PFSK-1 (cell line): Measurements from ENCODE around the gene PAXX.

Experiments used
- FOXP2 ChIP-seq: optimal IDR thresholded peaks from 2 replicates; pipeline ENCODE3; 2011; ENCODE audit warnings: borderline replicate concordance, control low read depth, inconsistent platforms; ENCODE audit not compliant: insufficient read depth; ENCODE audit errors: extremely low read length, extremely low read depth
- POLR2AphosphoS5 ChIP-seq: IDR thresholded peaks from 2 replicates; pipeline ENCODE4 v1.6.1; 2012; ENCODE audit warnings: low read depth, mild to moderate bottlenecking, control low read depth, low read length, moderate library complexity
- SIN3A ChIP-seq: IDR thresholded peaks from 2 replicates; pipeline ENCODE4 v1.6.1; 2012; ENCODE audit warnings: mild to moderate bottlenecking, low read length, moderate library complexity, borderline replicate concordance; ENCODE audit not compliant: insufficient read depth
- TAF1 ChIP-seq: IDR thresholded peaks from 2 replicates; pipeline ENCODE4 v1.6.1; 2012; ENCODE audit warnings: low read length, control low read depth, borderline replicate concordance; ENCODE audit not compliant: insufficient read depth
- TF ChIP-seq, protein P1 (sequence below), 2 experiments: IDR thresholded peaks; 2 replicates each; pipeline versions ENCODE4 v1.6.1 to v1.8.0; 2011 to 2012; ENCODE audit warnings: low read depth in 2 of 2, low read length in 2 of 2, control low read depth in 1 of 2, inconsistent platforms in 1 of 2, mild to moderate bottlenecking in 1 of 2, moderate library complexity in 1 of 2; ENCODE audit not compliant: insufficient read depth in 1 of 2

PAXX gene

DNA sequence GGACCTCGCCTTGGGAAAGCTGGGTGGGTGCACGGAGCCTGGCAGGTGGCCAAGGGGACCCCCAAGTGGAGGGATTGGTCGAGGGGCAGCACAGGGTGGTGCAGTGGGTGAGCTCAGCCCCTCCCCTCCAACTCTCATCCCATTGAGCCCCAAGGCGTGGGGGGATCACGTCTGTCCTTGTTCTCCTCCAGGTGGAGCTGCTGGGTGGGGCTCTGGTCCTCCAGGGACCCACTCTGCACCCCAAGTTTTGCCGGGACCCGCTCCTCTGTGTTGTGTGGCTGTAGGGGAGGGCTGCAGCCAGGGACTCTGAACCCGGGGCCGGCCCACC lies 43.2 kb downstream of the PAXX start:
- 0 out of 2 replicates have a peak, but pooled peaks have one; percentile 19 for TF ChIP-seq POLR2AphosphoS5
- TF ChIP-seq FOXP2, result no peak
- TF ChIP-seq, protein P1, sequence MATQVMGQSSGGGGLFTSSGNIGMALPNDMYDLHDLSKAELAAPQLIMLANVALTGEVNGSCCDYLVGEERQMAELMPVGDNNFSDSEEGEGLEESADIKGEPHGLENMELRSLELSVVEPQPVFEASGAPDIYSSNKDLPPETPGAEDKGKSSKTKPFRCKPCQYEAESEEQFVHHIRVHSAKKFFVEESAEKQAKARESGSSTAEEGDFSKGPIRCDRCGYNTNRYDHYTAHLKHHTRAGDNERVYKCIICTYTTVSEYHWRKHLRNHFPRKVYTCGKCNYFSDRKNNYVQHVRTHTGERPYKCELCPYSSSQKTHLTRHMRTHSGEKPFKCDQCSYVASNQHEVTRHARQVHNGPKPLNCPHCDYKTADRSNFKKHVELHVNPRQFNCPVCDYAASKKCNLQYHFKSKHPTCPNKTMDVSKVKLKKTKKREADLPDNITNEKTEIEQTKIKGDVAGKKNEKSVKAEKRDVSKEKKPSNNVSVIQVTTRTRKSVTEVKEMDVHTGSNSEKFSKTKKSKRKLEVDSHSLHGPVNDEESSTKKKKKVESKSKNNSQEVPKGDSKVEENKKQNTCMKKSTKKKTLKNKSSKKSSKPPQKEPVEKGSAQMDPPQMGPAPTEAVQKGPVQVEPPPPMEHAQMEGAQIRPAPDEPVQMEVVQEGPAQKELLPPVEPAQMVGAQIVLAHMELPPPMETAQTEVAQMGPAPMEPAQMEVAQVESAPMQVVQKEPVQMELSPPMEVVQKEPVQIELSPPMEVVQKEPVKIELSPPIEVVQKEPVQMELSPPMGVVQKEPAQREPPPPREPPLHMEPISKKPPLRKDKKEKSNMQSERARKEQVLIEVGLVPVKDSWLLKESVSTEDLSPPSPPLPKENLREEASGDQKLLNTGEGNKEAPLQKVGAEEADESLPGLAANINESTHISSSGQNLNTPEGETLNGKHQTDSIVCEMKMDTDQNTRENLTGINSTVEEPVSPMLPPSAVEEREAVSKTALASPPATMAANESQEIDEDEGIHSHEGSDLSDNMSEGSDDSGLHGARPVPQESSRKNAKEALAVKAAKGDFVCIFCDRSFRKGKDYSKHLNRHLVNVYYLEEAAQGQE (IDR thresholded peaks at IDR 0.05; ENCODE audit: insufficient read depth in 1 of 2, low read depth in 2 of 2, low read length in 2 of 2), result no peak
- TF ChIP-seq TAF1, result no peak
- no peak for TF ChIP-seq SIN3A

DNA sequence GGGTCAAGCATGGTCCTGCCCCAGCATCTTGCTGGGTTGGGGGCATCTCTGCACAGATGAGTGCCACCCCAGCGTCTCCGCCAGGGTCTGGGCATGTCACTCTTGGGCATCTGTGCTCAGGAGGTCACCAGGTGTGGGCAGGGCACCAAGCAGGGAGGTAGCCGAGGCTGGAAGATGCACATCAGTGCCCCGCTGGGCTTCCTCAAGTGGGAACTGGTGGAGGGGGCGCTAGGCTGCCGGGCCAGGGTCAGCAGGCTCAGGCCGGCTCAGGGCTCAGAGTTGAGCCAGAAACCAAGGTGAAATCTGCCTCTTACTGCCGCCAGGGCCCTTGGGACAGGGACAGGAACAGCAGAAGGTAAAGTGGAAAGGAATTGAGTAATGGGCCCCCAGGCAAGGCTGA lies 43.7 kb downstream of the PAXX start:
- TF ChIP-seq SIN3A, result no peak
- TF ChIP-seq, protein P1 (IDR thresholded peaks at IDR 0.05; ENCODE audit: insufficient read depth in 1 of 2, low read depth in 2 of 2, low read length in 2 of 2), result no peak
- TF ChIP-seq TAF1, result no peak
- no peak for TF ChIP-seq POLR2AphosphoS5
- TF ChIP-seq FOXP2, result no peak

DNA sequence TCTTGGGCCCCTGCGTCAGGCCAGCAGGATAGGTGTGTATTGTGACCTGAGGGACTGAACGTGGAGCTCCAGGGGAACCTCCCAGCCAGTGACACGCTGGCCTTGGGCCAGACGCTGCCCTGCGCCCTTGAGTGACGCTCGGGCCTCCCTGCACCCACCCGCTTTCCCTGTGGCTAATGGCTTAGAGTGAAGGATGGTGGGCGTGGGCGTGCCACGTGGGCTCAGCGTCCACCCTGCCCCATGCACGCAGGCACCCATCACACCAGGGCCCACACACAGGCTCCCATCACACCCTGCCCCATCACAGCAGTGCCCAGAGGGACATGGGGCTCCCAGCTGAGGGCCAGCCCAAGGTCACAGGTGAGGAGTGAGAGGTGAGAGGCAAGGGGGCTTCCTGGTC lies 44.8 kb downstream of the PAXX start:
- TF ChIP-seq, protein P1 (IDR thresholded peaks at IDR 0.05; ENCODE audit: insufficient read depth in 1 of 2, low read depth in 2 of 2, low read length in 2 of 2), result no peak
- TF ChIP-seq SIN3A, result no peak
- no peak for TF ChIP-seq POLR2AphosphoS5
- no peak for TF ChIP-seq FOXP2
- no peak for TF ChIP-seq TAF1

DNA sequence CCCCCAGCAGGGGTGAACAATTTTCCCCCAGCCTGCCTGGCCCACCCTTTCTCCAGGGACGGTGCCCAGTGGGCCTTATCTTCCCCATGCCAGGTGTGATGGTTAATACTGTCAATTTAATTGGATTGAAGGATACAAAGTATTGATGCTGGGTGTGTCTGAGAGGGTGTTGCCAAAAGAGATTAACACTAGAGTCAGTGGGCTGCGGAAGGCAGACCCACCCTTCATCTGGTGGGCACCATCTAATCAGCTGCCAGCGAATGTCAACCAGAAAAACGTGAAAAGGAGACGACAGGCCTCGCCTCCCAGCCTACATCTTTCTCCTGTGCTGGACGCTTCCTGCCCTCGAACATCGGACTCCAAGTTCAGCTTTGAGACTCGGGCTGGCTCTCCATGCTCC lies 45.3 kb downstream of the PAXX start:
- no peak for TF ChIP-seq FOXP2
- no peak for TF ChIP-seq POLR2AphosphoS5
- TF ChIP-seq SIN3A, result no peak
- TF ChIP-seq TAF1, result no peak
- TF ChIP-seq, protein P1 (IDR thresholded peaks at IDR 0.05; ENCODE audit: insufficient read depth in 1 of 2, low read depth in 2 of 2, low read length in 2 of 2), result no peak

DNA sequence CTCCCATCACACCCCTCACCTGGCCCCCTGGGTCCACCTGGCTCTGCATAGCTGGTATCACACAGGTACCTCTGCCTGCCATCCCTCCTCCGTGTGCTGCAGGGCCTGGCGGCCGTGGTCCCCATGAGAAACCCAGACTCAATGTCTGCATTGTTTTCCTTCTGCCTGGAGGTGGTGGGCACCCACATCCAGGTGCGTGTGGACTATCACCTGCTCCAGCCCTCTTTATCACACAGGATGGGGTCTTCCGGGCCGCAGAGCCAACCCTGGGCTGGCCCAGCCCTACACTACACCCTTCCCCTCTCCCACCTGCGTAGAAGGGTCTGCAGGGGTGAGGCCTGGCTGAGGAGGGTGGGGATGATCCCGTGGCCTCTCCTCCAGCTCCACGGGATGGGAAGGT lies 46.7 kb downstream of the PAXX start:
- no peak for TF ChIP-seq TAF1
- TF ChIP-seq FOXP2, result no peak
- no peak for TF ChIP-seq SIN3A
- TF ChIP-seq POLR2AphosphoS5, result no peak
- TF ChIP-seq, protein P1 (IDR thresholded peaks at IDR 0.05; ENCODE audit: insufficient read depth in 1 of 2, low read depth in 2 of 2, low read length in 2 of 2), result no peak
